IPS-NIHi7 (cell line): ENCODE measurements around the gene KAZN.

ENCODE experiments used
- DNase-seq: peaks from one replicate; pipeline ENCODE4 v3.0.0; 2012; ENCODE audit warnings: mixed read lengths; ENCODE audit errors: extremely low spot score

Gene KAZN

GRCh38 chr1:14794136-14794768 is 195.8 kb downstream of the KAZN start:
- no peak for DNase-seq

GRCh38 chr1:14794906-14795305 is 196.4 kb downstream of the KAZN start:
- no peak for DNase-seq

GRCh38 chr1:14795589-14795988 is 197.1 kb downstream of the KAZN start:
- no peak for DNase-seq

GRCh38 chr1:14800014-14800413 is 201.5 kb downstream of the KAZN start:
- no peak for DNase-seq

- no peak for DNase-seq
Measured at GRCh38 chr1:14800500-14801076, 202.1 kb downstream of the KAZN start.

GRCh38 chr1:14803002-14803789 is 204.7 kb downstream of the KAZN start:
- no peak for DNase-seq

GRCh38 chr1:14804626-14805025 is 206.1 kb downstream of the KAZN start:
- DNase-seq: peak; percentile 85

GRCh38 chr1:14806772-14807171 is 208.3 kb downstream of the KAZN start:
- DNase-seq: no peak

GRCh38 chr1:14808768-14809167 is 210.3 kb downstream of the KAZN start:
- no peak for DNase-seq

- DNase-seq: no peak
Measured at GRCh38 chr1:14809191-14809981, 210.9 kb downstream of the KAZN start.

- DNase-seq: no peak
Measured at GRCh38 chr1:14810595-14811361, 212.3 kb downstream of the KAZN start.

- DNase-seq: no peak
Measured at GRCh38 chr1:14811573-14811972, 213.1 kb downstream of the KAZN start.

GRCh38 chr1:14812189-14812588 is 213.7 kb downstream of the KAZN start:
- DNase-seq: no peak

- DNase-seq: no peak
Measured at GRCh38 chr1:14815175-14815877, 216.8 kb downstream of the KAZN start.

GRCh38 chr1:14817223-14818170 is 219.0 kb downstream of the KAZN start:
- no peak for DNase-seq

- DNase-seq: no peak
Measured at GRCh38 chr1:14820295-14821085, 222.0 kb downstream of the KAZN start.

GRCh38 chr1:14822493-14822892 is 224.0 kb downstream of the KAZN start:
- no peak for DNase-seq

GRCh38 chr1:14822996-14823395 is 224.5 kb downstream of the KAZN start:
- no peak for DNase-seq
